T-cell (primary cell): ENCODE data around the gene IVD. TPM values are rescaled to one million over a fixed set of nuclear protein-coding genes. Genes with fewer than 3 reads are reported as not detected.

Source experiments
- ATAC-seq, 4 experiments: fragments of 200-7000 bp in 3 of 4; fragments of 150-1000 bp in 1 of 4; cut with Tn5 transposase; replicated peaks in 1 of 4; 1 replicate in 3 of 4; 2 replicates in 1 of 4; pipeline ENCODE4 v1.10.0; 2021; ENCODE audit warnings: moderate library complexity in 3 of 4, mild to moderate bottlenecking in 2 of 4, moderate number of reproducible peaks in 1 of 4
- CTCF ChIA-PET, 2 donors: fragments of 300-600 bp; sonication (Branson Sonifier 250); formaldehyde crosslinking; loops; one replicate each; lab custom pipeline; 2022; ENCODE audit warnings: antibody characterized with exemption in 2 of 2; lab: Charles Lee
- POLR2A ChIA-PET, 2 donors: fragments of 300-600 bp; sonication (Branson Sonifier 250); formaldehyde crosslinking; loops; one replicate each; lab custom pipeline; 2022; ENCODE audit warnings: antibody characterized with exemption in 2 of 2; lab: Charles Lee
- DNase-seq, 35 experiments: peaks; one replicate each; pipeline versions ENCODE4 v3.0.0 to v3.0.0-alpha.2; 2013 to 2023
- H3K27ac ChIP-seq: one replicate; pipeline ENCODE4 v1.5.1; 2013; ENCODE audit warnings: low read length
- H3K27me3 ChIP-seq, 2 experiments: replicated peaks in 1 of 2; 1 replicate in 1 of 2; 2 replicates in 1 of 2; pipeline versions ENCODE4 v1.6.1 to v1.7.0; 2013; ENCODE audit warnings: low read length in 1 of 2, mixed read lengths in 1 of 2; ENCODE audit not compliant: control insufficient read depth in 2 of 2, insufficient read depth in 2 of 2; ENCODE audit errors: extremely low read depth in 1 of 2
- H3K36me3 ChIP-seq, 2 donors: 1 replicate in 1 of 2; 2 replicates in 1 of 2; pipeline versions ENCODE4 v1.6.1 to v1.7.0; 2013; ENCODE audit warnings: low read length in 1 of 2; ENCODE audit not compliant: control insufficient read depth in 2 of 2, insufficient read depth in 1 of 2; ENCODE audit errors: extremely low read depth in 1 of 2
- H3K4me1 ChIP-seq, 2 experiments: 1 replicate in 1 of 2; 2 replicates in 1 of 2; pipeline versions ENCODE4 v1.6.1 to v1.7.0; 2013; ENCODE audit warnings: low read length in 2 of 2, mixed read lengths in 1 of 2; ENCODE audit not compliant: insufficient read depth in 2 of 2, control insufficient read depth in 1 of 2; ENCODE audit errors: extremely low read depth in 1 of 2
- H3K4me3 ChIP-seq, 2 donors: 1 replicate in 1 of 2; 2 replicates in 1 of 2; pipeline versions ENCODE4 v1.5.1 to v1.7.0; 2013; ENCODE audit warnings: mild to moderate bottlenecking in 2 of 2, low read length in 1 of 2, moderate library complexity in 1 of 2; ENCODE audit not compliant: control insufficient read depth in 1 of 2; ENCODE audit errors: extremely low read depth in 1 of 2
- H3K9me3 ChIP-seq: 2 replicates; pipeline ENCODE4 v1.7.0; 2013
- H3K27ac Mint-ChIP-seq, 2 donors: one replicate each; pipeline ENCODE4 v1.8.0; 2020 to 2021; ENCODE audit warnings: mild to moderate bottlenecking in 2 of 2, mixed read lengths in 2 of 2
- H3K27me3 Mint-ChIP-seq, 2 donors: one replicate each; pipeline ENCODE4 v1.8.0; 2021 to 2022; ENCODE audit warnings: mixed read lengths in 2 of 2
- H3K36me3 Mint-ChIP-seq: one replicate; pipeline ENCODE4 v1.8.0; 2021; ENCODE audit warnings: mixed read lengths
- H3K4me1 Mint-ChIP-seq, 3 donors: one replicate each; pipeline ENCODE4 v1.8.0; 2020 to 2022; ENCODE audit warnings: mixed read lengths in 3 of 3, mild to moderate bottlenecking in 1 of 3
- H3K4me3 Mint-ChIP-seq, 3 donors: one replicate each; pipeline ENCODE4 v1.8.0; 2020 to 2022; ENCODE audit warnings: mild to moderate bottlenecking in 3 of 3, mixed read lengths in 3 of 3, moderate library complexity in 3 of 3
- H3K9me3 Mint-ChIP-seq, 3 donors: one replicate each; pipeline ENCODE4 v1.8.0; 2020 to 2022; ENCODE audit warnings: mixed read lengths in 3 of 3
- WGBS: methylation state at CpG from one replicate; pipeline ENCODE4 v1.1.5; 2013; ENCODE audit warnings: missing lambda C conversion rate; ENCODE audit not compliant: insufficient coverage; 5-methylcytosine and 5-hydroxymethylcytosine counted together
- total RNA-seq, 35 experiments: library from RNA in 6 of 35; stranded (reverse) in 6 of 35; fragments of 120-200 nt in 1 of 35; gene quantifications; one replicate each; pipeline versions ENCODE4 v1.2.1 to v1.2.4 and lab custom pipeline; 2013 to 2026

The IVD gene
- total RNA-seq, 5 donors from 2014 or later (not counting 1 experiment from before 2014, with no cell fraction given) = 52.3 to 89.8 (median 81.4) TPM

GRCh38 chr15:40369971-40370370 is 35.6 kb upstream of the IVD start:
- ATAC-seq (no peak), DNase-seq (no peak)
- no peaks in the 10 kb centered on the region for H3K36me3 Mint-ChIP-seq
- no peak overlapping the region for H3K4me3 Mint-ChIP-seq
- H3K27ac Mint-ChIP-seq = no peak overlapping the region
- ChIA-PET CTCF (no interaction called here), POLR2A (interaction anchor here in 1 of 2 donors (0.6 to 1.0 kb wide), 2 partner anchors 12 to 315 kb away, joined by 3 read pairs; partner anchors contain the start of gene KNSTRN)
- no peaks in the 10 kb centered on the region for H3K9me3 ChIP-seq
- no peaks in the 10 kb centered on the region for H3K9me3 Mint-ChIP-seq
- H3K27me3 ChIP-seq = no peaks in the 10 kb centered on the region
- peaks cover 8 to 35% of the 10 kb centered on the region in 2 experiments for H3K4me1 ChIP-seq
- no peak overlapping the region for H3K27ac ChIP-seq
- H3K36me3 ChIP-seq = no peaks in the 10 kb centered on the region
- peaks cover 11 to 26% (median 22%) of the 10 kb centered on the region in 3 donors for H3K4me1 Mint-ChIP-seq
- WGBS = 92% methylated on average over 12 of the region's 13 CpGs
- H3K4me3 ChIP-seq = no peak overlapping the region
- H3K27me3 Mint-ChIP-seq = no peaks in the 10 kb centered on the region

DNA sequence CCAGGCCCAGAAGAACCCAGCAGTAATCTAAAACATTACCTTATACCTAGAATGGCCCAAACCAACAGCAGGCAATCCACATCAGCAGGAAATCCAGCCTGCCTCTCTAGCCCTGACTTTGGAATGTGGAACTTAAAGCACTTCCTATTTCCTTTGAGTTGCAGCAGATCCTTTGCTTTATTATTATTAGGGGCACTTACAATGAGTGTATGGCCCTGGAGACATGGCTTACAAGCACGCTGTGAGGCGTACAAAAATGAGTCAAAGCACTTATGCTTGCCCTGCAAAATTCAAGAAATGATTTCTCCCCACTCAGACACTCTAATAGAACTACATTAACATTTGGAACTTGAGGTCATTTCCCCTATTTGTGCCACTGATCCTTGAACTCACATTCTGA is 32.6 kb upstream of the IVD start:
- no peak overlapping the region for H3K4me3 Mint-ChIP-seq
- H3K27ac ChIP-seq = no peak overlapping the region
- H3K4me1 Mint-ChIP-seq = peaks cover 0 to 3% (median 0%) of the 10 kb centered on the region in 3 donors
- H3K9me3 ChIP-seq = no peaks in the 10 kb centered on the region
- no peaks in the 10 kb centered on the region for H3K36me3 Mint-ChIP-seq
- ATAC-seq (no peak), DNase-seq (no peak)
- 67% methylated on average over 2 of the region's 2 CpGs for WGBS
- ChIA-PET POLR2A (no interaction called here), CTCF (no interaction called here)
- no peaks in the 10 kb centered on the region for H3K36me3 ChIP-seq
- no peaks in the 10 kb centered on the region for H3K27me3 ChIP-seq
- H3K27me3 Mint-ChIP-seq = no peaks in the 10 kb centered on the region
- H3K4me3 ChIP-seq = no peak overlapping the region
- H3K4me1 ChIP-seq = peaks cover 0 to 7% of the 10 kb centered on the region in 2 experiments
- no peaks in the 10 kb centered on the region for H3K9me3 Mint-ChIP-seq
- no peak overlapping the region for H3K27ac Mint-ChIP-seq

GRCh38 chr15:40377606-40378005 is 28.0 kb upstream of the IVD start:
- no CpG with 5 or more reads among the region's 3 CpGs for WGBS
- ATAC-seq = no peak
- Histone ChIP-seq H3K4me3 (no peak overlapping the region), H3K9me3 (no peaks in the 10 kb centered on the region), H3K36me3 (no peaks in the 10 kb centered on the region), H3K4me1 (peaks cover 0 to 4% of the 10 kb centered on the region in 2 experiments), H3K27ac (no peak overlapping the region), H3K27me3 (no peaks in the 10 kb centered on the region)
- no peaks in the 10 kb centered on the region for H3K27me3 Mint-ChIP-seq
- H3K36me3 Mint-ChIP-seq = no peaks in the 10 kb centered on the region
- ChIA-PET POLR2A (no interaction called here), CTCF (no interaction called here)
- H3K4me3 Mint-ChIP-seq = no peak overlapping the region
- no peaks in the 10 kb centered on the region for H3K9me3 Mint-ChIP-seq
- peaks cover 3% of the 10 kb centered on the region in 3 donors for H3K4me1 Mint-ChIP-seq
- H3K27ac Mint-ChIP-seq = no peak overlapping the region
- DNase-seq = no peak

- peaks cover 3 to 16% of the 10 kb centered on the region in 2 experiments for H3K4me1 ChIP-seq
- no peak for ATAC-seq
- CTCF ChIA-PET = no interaction called here
- H3K36me3 Mint-ChIP-seq = no peaks in the 10 kb centered on the region
- H3K36me3 ChIP-seq = no peaks in the 10 kb centered on the region
- no peak overlapping the region for H3K27ac Mint-ChIP-seq
- no peak overlapping the region for H3K27ac ChIP-seq
- POLR2A ChIA-PET = no interaction called here
- H3K27me3 Mint-ChIP-seq = no peaks in the 10 kb centered on the region
- DNase-seq = no peak
- H3K4me1 Mint-ChIP-seq = peaks cover 14 to 15% (median 14%) of the 10 kb centered on the region in 3 donors
- no peaks in the 10 kb centered on the region for H3K9me3 ChIP-seq
- no peak overlapping the region for H3K4me3 ChIP-seq
- no CpG with 5 or more reads among the region's 4 CpGs for WGBS
- H3K27me3 ChIP-seq = no peaks in the 10 kb centered on the region
- no peak overlapping the region for H3K4me3 Mint-ChIP-seq
- no peaks in the 10 kb centered on the region for H3K9me3 Mint-ChIP-seq
Measured at GRCh38 chr15:40379374-40379773, 26.2 kb upstream of the IVD start.

GRCh38 chr15:40379853-40380252 is 25.7 kb upstream of the IVD start:
- H3K4me3 ChIP-seq = no peak overlapping the region
- Mint-ChIP-seq H3K9me3 (no peaks in the 10 kb centered on the region), H3K36me3 (no peaks in the 10 kb centered on the region), H3K4me1 (peaks cover 15 to 19% (median 18%) of the 10 kb centered on the region in 3 donors), H3K4me3 (no peak overlapping the region), H3K27me3 (no peaks in the 10 kb centered on the region), H3K27ac (no peak overlapping the region)
- no peaks in the 10 kb centered on the region for H3K9me3 ChIP-seq
- ChIA-PET CTCF (interaction anchor here in 1 of 2 donors (1.0 kb wide), 1 partner anchor 11 kb away, joined by 3 read pairs; no protein-coding TSS in a partner anchor), POLR2A (no interaction called here)
- peaks cover 3 to 16% of the 10 kb centered on the region in 2 experiments for H3K4me1 ChIP-seq
- WGBS = 51% methylated on average over 4 of the region's 4 CpGs
- DNase-seq = no peak
- no peaks in the 10 kb centered on the region for H3K36me3 ChIP-seq
- H3K27me3 ChIP-seq = no peaks in the 10 kb centered on the region
- ATAC-seq = no peak
- H3K27ac ChIP-seq = no peak overlapping the region

DNA sequence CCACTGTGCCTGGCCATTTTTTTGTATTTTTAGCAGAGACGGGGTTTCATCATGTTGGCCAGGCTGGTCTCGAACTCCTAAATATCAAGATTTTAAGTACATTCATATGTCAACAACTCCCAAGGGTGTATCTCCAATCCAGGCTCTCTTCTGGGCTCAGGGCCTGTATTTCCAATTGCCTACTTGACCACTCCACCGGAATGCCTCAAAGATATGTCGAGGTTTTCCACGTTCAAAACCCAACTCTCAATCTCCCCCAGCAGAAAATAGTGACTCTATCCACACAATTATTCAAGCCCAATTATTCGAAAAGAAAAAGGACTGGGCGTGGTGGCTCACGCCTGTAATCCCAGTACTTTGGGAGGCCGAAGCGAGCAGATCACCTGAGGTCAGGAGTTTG is 25.0 kb upstream of the IVD start:
- ATAC-seq (no peak), DNase-seq (no peak)
- no peaks in the 10 kb centered on the region for H3K36me3 Mint-ChIP-seq
- H3K27me3 ChIP-seq = no peaks in the 10 kb centered on the region
- no peaks in the 10 kb centered on the region for H3K36me3 ChIP-seq
- H3K4me3 ChIP-seq = no peak overlapping the region
- H3K4me3 Mint-ChIP-seq = no peak overlapping the region
- no peak overlapping the region for H3K27ac ChIP-seq
- no peaks in the 10 kb centered on the region for H3K9me3 Mint-ChIP-seq
- CTCF ChIA-PET = interaction anchor here in 1 of 2 donors (1.0 kb wide), 1 partner anchor 11 kb away, joined by 3 read pairs; no protein-coding TSS in a partner anchor
- WGBS = 98% methylated on average over 6 of the region's 10 CpGs
- H3K4me1 ChIP-seq = peaks cover 3 to 16% of the 10 kb centered on the region in 2 experiments
- POLR2A ChIA-PET = no interaction called here
- H3K9me3 ChIP-seq = no peaks in the 10 kb centered on the region
- H3K27me3 Mint-ChIP-seq = no peaks in the 10 kb centered on the region
- peaks cover 15 to 24% (median 21%) of the 10 kb centered on the region in 3 donors for H3K4me1 Mint-ChIP-seq
- no peak overlapping the region for H3K27ac Mint-ChIP-seq
